Esophagus muscularis mucosa (tissue), 4 donors: ENCODE data around the gene LRRC4C.

ENCODE experiments used
- CTCF ChIP-seq, 3 experiments: fragments of 200-600 bp in 2 of 3; fragments of 450-650 bp in 1 of 3; sonication (generic) in 2 of 3; IDR thresholded peaks; one replicate each; pipeline ENCODE4 v1.5.1; 2017 to 2019; ENCODE audit warnings: antibody characterized with exemption in 3 of 3, mild to moderate bottlenecking in 2 of 3, moderate library complexity in 1 of 3
- EP300 ChIP-seq: sonication (generic); formaldehyde crosslinking; IDR thresholded peaks from one replicate; pipeline ENCODE4 v1.6.1; 2017; ENCODE audit warnings: antibody characterized with exemption
- POLR2A ChIP-seq: fragments of 450-650 bp; IDR thresholded peaks from one replicate; pipeline ENCODE4 v1.6.1; 2017; ENCODE audit warnings: antibody characterized with exemption, moderate library complexity, mild to moderate bottlenecking, low read depth
- POLR2AphosphoS5 ChIP-seq, 2 donors: sonication (generic); formaldehyde crosslinking; IDR thresholded peaks; one replicate each; pipeline ENCODE4 v1.6.1; 2017; ENCODE audit warnings: antibody characterized with exemption in 2 of 2

- TF ChIP-seq CTCF (IDR thresholded peaks at IDR 0.05) (no peak), POLR2A (no peak), EP300 (no peak), POLR2AphosphoS5 (IDR thresholded peaks at IDR 0.05) (no peak)
Measured at GRCh38 chr11:40187295-40187694, 1272.2 kb downstream of the LRRC4C start.
